NCI-H446 treated with DMSO at 0.1 percent for 48 hours (cell line): ENCODE results near the gene DCTN2.
"Not testable (repeated sequence)": the region's sequence is repeated elsewhere in the genome, so short reads cannot be mapped to it uniquely, and the experiment has no call there.

Experiments used
- DNase-seq: peaks from one replicate; lab custom pipeline; 2025; lab: John Stamatoyannopoulos, UW

Gene DCTN2

GRCh38 chr12:57576613-57577160, 29.7 kb upstream of the DCTN2 start:
- DNase-seq = no peak

- DNase-seq = no peak
Observed at GRCh38 chr12:57575771-57576612, 29.0 kb upstream of the DCTN2 start.

GRCh38 chr12:57574795-57575194, 27.8 kb upstream of the DCTN2 start:
- no peak for DNase-seq

GRCh38 chr12:57571926-57572762, 25.2 kb upstream of the DCTN2 start:
- no peak for DNase-seq

- not testable (repeated sequence) for DNase-seq
Observed at GRCh38 chr12:57570438-57570837, 23.4 kb upstream of the DCTN2 start.

GRCh38 chr12:57569858-57570257, 22.9 kb upstream of the DCTN2 start:
- no peak for DNase-seq

GRCh38 chr12:57568838-57569237, 21.8 kb upstream of the DCTN2 start:
- DNase-seq = no peak

- DNase-seq = no peak
Observed at GRCh38 chr12:57564178-57564740, 17.3 kb upstream of the DCTN2 start.

GRCh38 chr12:57563358-57563757, 16.4 kb upstream of the DCTN2 start:
- DNase-seq = no peak

GRCh38 chr12:57561117-57561516, 14.1 kb upstream of the DCTN2 start:
- not testable (repeated sequence) for DNase-seq

GRCh38 chr12:57560516-57560915, 13.5 kb upstream of the DCTN2 start:
- no peak for DNase-seq

GRCh38 chr12:57558864-57559263, 11.9 kb upstream of the DCTN2 start:
- DNase-seq = no peak

GRCh38 chr12:57554897-57555296, 7.9 kb upstream of the DCTN2 start:
- no peak for DNase-seq

- no peak for DNase-seq
Observed at GRCh38 chr12:57554453-57554852, 7.5 kb upstream of the DCTN2 start.

GRCh38 chr12:57553343-57554202, 6.6 kb upstream of the DCTN2 start:
- no peak for DNase-seq

GRCh38 chr12:57552835-57553313, 5.9 kb upstream of the DCTN2 start:
- DNase-seq = no peak

GRCh38 chr12:57552306-57552651, 5.3 kb upstream of the DCTN2 start:
- no peak for DNase-seq

- DNase-seq = no peak
Observed at GRCh38 chr12:57551637-57552305, 4.8 kb upstream of the DCTN2 start.

GRCh38 chr12:57550641-57551549, 3.9 kb upstream of the DCTN2 start:
- no peak for DNase-seq
